GM23248 (cell line): Measurements from ENCODE around the gene TSLP. TPM values are rescaled to one million over a fixed set of nuclear protein-coding genes. Genes with fewer than 3 reads are reported as not detected.
A peak's percentile ranks its signal among the peaks of the same experiment; 100 is the strongest.

ENCODE experiments used
- DNase-seq: peaks from one replicate; pipeline ENCODE4 v3.0.0-alpha.2; 2015
- H2AFZ ChIP-seq: fragments of 200-600 bp; sonication (generic); 2 replicates; pipeline ENCODE4 v1.6.1; 2016; ENCODE audit warnings: antibody characterized with exemption
- H3F3A ChIP-seq: fragments of 200-600 bp; sonication (generic); 2 replicates; pipeline ENCODE4 v1.6.1; 2016; ENCODE audit warnings: mild to moderate bottlenecking, antibody characterized with exemption, mixed run types; ENCODE audit not compliant: insufficient read depth
- H3K27ac ChIP-seq: fragments of 200-600 bp; sonication (generic); 2 replicates; pipeline ENCODE4 v1.5.1; 2016; ENCODE audit warnings: mild to moderate bottlenecking
- H3K27me3 ChIP-seq: fragments of 200-600 bp; sonication (generic); replicated peaks from 2 replicates; pipeline ENCODE4 v1.6.1; 2016; ENCODE audit warnings: mild to moderate bottlenecking; ENCODE audit not compliant: insufficient read depth
- H3K36me3 ChIP-seq: fragments of 200-600 bp; sonication (generic); 2 replicates; pipeline ENCODE4 v1.6.1; 2016; ENCODE audit warnings: low read depth, mild to moderate bottlenecking
- H3K4me1 ChIP-seq: fragments of 200-600 bp; sonication (generic); 2 replicates; pipeline ENCODE4 v1.6.1; 2016; ENCODE audit warnings: mild to moderate bottlenecking; ENCODE audit not compliant: insufficient read depth
- H3K4me2 ChIP-seq: fragments of 200-600 bp; sonication (generic); one replicate; pipeline ENCODE4 v1.6.1; 2016; ENCODE audit warnings: mild to moderate bottlenecking; ENCODE audit not compliant: unreplicated experiment
- H3K4me3 ChIP-seq: fragments of 200-600 bp; sonication (generic); 2 replicates; pipeline ENCODE4 v1.5.1; 2016; ENCODE audit warnings: mild to moderate bottlenecking
- H3K79me2 ChIP-seq: fragments of 200-600 bp; sonication (generic); 2 replicates; pipeline ENCODE4 v1.6.1; 2016; ENCODE audit warnings: mild to moderate bottlenecking; ENCODE audit not compliant: insufficient read depth
- H3K9ac ChIP-seq: fragments of 200-600 bp; sonication (generic); 2 replicates; pipeline ENCODE4 v1.6.1; 2016; ENCODE audit warnings: mild to moderate bottlenecking
- H3K9me2 ChIP-seq: fragments of 200-600 bp; sonication (generic); 2 replicates; pipeline ENCODE4 v1.6.1; 2016; ENCODE audit warnings: mixed run types, mild to moderate bottlenecking, moderate library complexity; ENCODE audit not compliant: insufficient read depth
- H3K9me3 ChIP-seq: fragments of 200-600 bp; sonication (generic); one replicate; pipeline ENCODE4 v1.6.1; 2017; ENCODE audit warnings: low read depth
- H4K20me1 ChIP-seq: fragments of 200-600 bp; sonication (generic); 2 replicates; pipeline ENCODE4 v1.6.0; 2016; ENCODE audit not compliant: insufficient read depth
- EZH2 ChIP-seq: fragments of 200-600 bp; sonication (generic); IDR thresholded peaks from 2 replicates; pipeline ENCODE4 v1.6.1; 2018; ENCODE audit warnings: antibody characterized with exemption, mild to moderate bottlenecking; ENCODE audit not compliant: insufficient read depth, poor library complexity, severe bottlenecking
- EZH2phosphoT487 ChIP-seq: fragments of 200-600 bp; sonication (generic); IDR thresholded peaks from 2 replicates; pipeline ENCODE4 v1.6.1; 2018; ENCODE audit warnings: antibody characterized with exemption, moderate library complexity, mild to moderate bottlenecking, low read depth; ENCODE audit not compliant: insufficient read depth
- WGBS, 2 experiments: methylation state at CpG; one replicate each; pipeline ENCODE4 v1.1.6; 2015 to 2017; ENCODE audit warnings: low lambda C conversion rate in 2 of 2, low coverage in 1 of 2; ENCODE audit errors: missing lambda C conversion rate in 2 of 2; 5-methylcytosine and 5-hydroxymethylcytosine counted together
- in situ Hi-C: fragments of 300-500 bp; cut with MboI; formaldehyde crosslinking; loops from 2 replicates; pipeline ENCODE4 v1.15.0; 2020
- polyA plus RNA-seq: library from polyadenylated mRNA; unstranded; fragments of >200 nt; fragmentation: Nextera tagmentation; extraction: Ambion mirVana; gene quantifications from 2 replicates; pipeline ENCODE4 v1.2.1, GENCODE V29; 2016
- total RNA-seq: library from RNA; depleted of rRNA; stranded (reverse); fragments of >200 nt; shearing (Covaris generic); gene quantifications from 2 replicates; pipeline ENCODE4 v1.2.3, GENCODE V29; 2014; rRNA removed

TSLP gene
- total and polyA plus RNA-seq, 2 experiments from 2014 or later: not detected

DNA sequence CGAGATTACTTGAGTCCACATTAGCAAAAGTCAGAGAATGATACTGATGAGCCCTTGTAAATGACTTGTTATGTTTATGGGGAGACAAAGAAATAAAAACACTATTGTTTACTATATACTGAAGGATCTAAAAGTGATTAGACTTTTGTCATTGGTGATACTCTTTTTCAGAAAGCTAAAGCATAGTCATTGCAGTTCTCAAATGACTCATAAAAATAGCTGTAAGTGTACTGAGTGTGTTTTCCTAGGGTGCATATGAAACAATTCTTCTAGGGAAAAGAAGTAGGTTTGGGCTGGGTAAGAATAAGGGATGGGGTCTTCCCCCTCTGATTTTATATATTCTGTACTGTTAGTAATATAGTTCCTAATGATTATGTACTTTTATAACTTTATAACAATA is 53.3 kb downstream of the TSLP start:
- Histone ChIP-seq H3K9ac (no peak overlapping the region), H3K27ac (no peak overlapping the region), H3K4me1 (peaks cover 9% of the 10 kb centered on the region), H3K9me3 (no peaks in the 10 kb centered on the region), H3K36me3 (peaks cover 72% of the 10 kb centered on the region), H3K4me2 (no peak overlapping the region), H3K9me2 (no peaks in the 10 kb centered on the region), H4K20me1 (no peaks in the 10 kb centered on the region), H3K79me2 (no peaks in the 10 kb centered on the region), H3K4me3 (no peak overlapping the region), H3F3A (peaks cover 17% of the 10 kb centered on the region), H3K27me3 (no peaks in the 10 kb centered on the region), H2AFZ (no peak overlapping the region)
- peak; percentile 26 for DNase-seq
- TF ChIP-seq EZH2: no peak
- TF ChIP-seq EZH2phosphoT487: no peak
- 91 to 98% methylated on average over 1 of the region's 1 CpG for WGBS, 2 experiments
- in situ Hi-C loops: no loop called here

DNA sequence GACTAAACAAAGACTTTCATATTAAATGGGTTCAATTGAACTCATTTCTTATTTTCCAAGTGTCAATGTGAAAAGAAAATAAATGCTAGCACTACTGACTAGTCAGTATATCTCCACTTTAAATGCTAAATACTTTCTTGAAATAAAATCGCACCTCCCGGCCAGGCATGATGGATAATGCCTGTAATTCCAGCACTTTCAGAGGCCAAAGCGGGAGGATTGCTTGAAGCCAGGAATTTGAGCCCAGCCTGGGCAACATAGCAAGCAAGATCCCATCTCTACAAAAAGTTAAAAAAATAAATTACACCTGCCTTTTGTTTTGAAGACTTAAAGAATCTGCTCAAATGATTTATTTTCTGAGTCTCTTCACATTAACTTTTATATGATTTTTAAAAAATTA is 55.4 kb downstream of the TSLP start:
- TF ChIP-seq EZH2 (no peak), EZH2phosphoT487 (no peak)
- Histone ChIP-seq H3K27me3 (no peaks in the 10 kb centered on the region), H3K9ac (no peak overlapping the region), H3K36me3 (peaks cover 53% of the 10 kb centered on the region), H3K4me3 (no peak overlapping the region), H2AFZ (no peak overlapping the region), H3F3A (peaks cover 21% of the 10 kb centered on the region), H3K27ac (no peak overlapping the region), H4K20me1 (no peaks in the 10 kb centered on the region), H3K4me2 (no peak overlapping the region), H3K79me2 (no peaks in the 10 kb centered on the region), H3K9me2 (no peaks in the 10 kb centered on the region), H3K9me3 (no peaks in the 10 kb centered on the region), H3K4me1 (peaks cover 25% of the 10 kb centered on the region)
- 85 to 86% methylated on average over 3 of the region's 3 CpGs for WGBS, 2 experiments
- DNase-seq: no peak
- in situ Hi-C loops: no loop called here

Other genes starting within 250 kb of the TSLP start
- gene WDR36, start 20.6 kb downstream of the TSLP start, total RNA-seq: 24.3 and 27.7 TPM in 2 replicates
- 17.1 and 17.4 TPM in 2 replicates for gene WDR36, start 20.6 kb downstream of the TSLP start, polyA plus RNA-seq
- 3.6 and 3.9 TPM in 2 replicates for gene CAMK4, start 152.7 kb downstream of the TSLP start, total RNA-seq
- 3.2 and 4.0 TPM in 2 replicates for gene CAMK4, start 152.7 kb downstream of the TSLP start, polyA plus RNA-seq